Coronary artery (tissue), 2 donors: Measurements from ENCODE around the gene RELCH.

Experiments used
- DNase-seq: peaks from one replicate; pipeline ENCODE4 v3.0.0-alpha.2; 2017; ENCODE audit warnings: low spot score
- H3K27ac ChIP-seq, 2 donors: fragments of 200-600 bp; sonication (generic); one replicate each; pipeline ENCODE4 v1.5.1; 2016 to 2019
- H3K4me3 ChIP-seq: fragments of 200-600 bp; sonication (generic); 2 replicates; pipeline ENCODE4 v1.5.1; 2016; ENCODE audit warnings: mild to moderate bottlenecking, moderate library complexity
- TF ChIP-seq, protein P1 (sequence below): fragments of 200-600 bp; sonication (generic); IDR thresholded peaks from one replicate; pipeline ENCODE4 v1.5.1; 2019; ENCODE audit warnings: antibody characterized with exemption

RELCH gene

DNA sequence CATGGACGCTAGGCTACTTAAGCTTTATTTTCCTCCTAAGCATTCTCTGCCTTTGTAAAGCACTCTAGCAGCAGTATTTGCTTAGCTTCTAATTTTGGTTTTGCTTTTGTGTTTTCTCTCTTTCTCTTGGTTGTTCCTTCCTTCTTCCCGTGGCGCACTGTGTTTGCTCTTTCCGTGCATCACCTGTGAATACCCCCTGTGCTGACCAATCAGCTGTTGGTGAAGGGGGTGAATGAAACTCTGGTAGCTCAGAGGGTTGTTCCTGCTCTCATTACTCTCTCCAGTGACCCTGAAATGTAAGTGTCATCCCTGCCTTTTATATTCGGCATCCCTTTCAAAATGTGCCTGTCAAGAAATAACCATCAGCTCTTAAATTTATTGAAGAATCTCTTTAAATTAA lies 92.5 kb downstream of the RELCH start:
- TF ChIP-seq, protein P1, sequence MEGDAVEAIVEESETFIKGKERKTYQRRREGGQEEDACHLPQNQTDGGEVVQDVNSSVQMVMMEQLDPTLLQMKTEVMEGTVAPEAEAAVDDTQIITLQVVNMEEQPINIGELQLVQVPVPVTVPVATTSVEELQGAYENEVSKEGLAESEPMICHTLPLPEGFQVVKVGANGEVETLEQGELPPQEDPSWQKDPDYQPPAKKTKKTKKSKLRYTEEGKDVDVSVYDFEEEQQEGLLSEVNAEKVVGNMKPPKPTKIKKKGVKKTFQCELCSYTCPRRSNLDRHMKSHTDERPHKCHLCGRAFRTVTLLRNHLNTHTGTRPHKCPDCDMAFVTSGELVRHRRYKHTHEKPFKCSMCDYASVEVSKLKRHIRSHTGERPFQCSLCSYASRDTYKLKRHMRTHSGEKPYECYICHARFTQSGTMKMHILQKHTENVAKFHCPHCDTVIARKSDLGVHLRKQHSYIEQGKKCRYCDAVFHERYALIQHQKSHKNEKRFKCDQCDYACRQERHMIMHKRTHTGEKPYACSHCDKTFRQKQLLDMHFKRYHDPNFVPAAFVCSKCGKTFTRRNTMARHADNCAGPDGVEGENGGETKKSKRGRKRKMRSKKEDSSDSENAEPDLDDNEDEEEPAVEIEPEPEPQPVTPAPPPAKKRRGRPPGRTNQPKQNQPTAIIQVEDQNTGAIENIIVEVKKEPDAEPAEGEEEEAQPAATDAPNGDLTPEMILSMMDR: no peak
- DNase-seq: no peak
- Histone ChIP-seq H3K27ac (no peak overlapping the region), H3K4me3 (no peak overlapping the region)

DNA sequence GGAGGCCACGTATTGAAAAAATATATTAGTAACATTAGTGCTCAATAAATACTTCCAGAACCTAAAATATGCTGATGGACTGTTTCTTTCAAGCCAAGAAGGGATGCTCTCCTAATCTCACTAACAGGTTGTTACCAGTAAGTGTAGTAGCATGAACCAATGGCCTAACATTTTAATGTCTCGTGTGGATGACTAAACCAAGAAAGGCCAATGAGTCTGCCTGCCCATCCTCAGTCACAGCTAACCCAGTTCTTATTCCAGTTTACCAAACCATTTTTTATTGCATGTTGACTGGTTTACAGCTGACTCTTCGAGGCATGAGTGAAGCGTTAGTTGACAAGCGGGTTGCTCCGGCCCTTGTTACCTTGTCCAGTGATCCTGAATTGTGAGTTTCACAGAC lies 93.0 kb downstream of the RELCH start:
- Histone ChIP-seq H3K4me3 (no peak overlapping the region), H3K27ac (no peak overlapping the region)
- no peak for DNase-seq
- TF ChIP-seq, protein P1: no peak

DNA sequence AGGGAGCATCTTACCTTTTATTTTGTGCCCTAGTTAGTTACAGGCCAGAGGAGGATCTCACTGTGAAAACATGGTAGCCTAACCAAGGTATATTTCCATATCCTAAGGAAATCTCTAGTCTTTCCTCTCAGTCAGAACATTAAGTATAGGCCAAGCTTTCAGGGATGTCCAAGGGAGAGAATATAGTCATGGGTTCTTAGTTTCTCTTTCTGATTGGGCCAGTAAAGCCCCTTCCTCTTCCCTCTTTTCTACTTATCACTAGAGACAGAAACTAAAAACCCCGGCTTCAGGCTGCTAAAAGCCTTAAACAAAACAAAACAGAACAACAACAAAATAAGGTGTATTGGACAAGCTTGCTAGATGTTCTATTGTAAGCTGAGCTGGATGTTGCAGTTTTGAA lies 93.7 kb downstream of the RELCH start:
- DNase-seq: no peak
- Histone ChIP-seq H3K27ac (peak overlapping the region in 1 of 2 donors; percentile 28), H3K4me3 (no peak overlapping the region)
- TF ChIP-seq, protein P1: no peak

DNA sequence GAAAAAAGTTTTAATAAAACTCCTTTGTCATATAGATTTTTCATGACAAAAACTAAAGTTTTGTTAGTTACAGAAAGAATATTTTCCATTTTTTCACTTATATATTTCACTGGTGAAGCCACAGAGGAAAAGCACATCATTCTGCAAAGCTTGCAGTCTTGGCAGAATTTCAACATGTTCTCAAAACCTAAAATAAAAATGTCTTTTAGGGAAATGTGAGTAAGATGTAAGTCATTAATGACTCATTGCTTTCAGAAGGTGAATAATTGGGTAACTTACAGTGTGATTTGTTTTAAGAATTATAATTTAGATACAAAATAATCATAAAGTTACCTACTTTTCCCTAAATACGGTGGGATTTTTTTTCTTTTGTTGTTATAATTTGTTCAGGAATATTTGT lies 94.6 kb downstream of the RELCH start:
- Histone ChIP-seq H3K27ac (peak overlapping the region in 1 of 2 donors; percentile 39), H3K4me3 (no peak overlapping the region)
- no peak for DNase-seq
- TF ChIP-seq, protein P1: no peak

DNA sequence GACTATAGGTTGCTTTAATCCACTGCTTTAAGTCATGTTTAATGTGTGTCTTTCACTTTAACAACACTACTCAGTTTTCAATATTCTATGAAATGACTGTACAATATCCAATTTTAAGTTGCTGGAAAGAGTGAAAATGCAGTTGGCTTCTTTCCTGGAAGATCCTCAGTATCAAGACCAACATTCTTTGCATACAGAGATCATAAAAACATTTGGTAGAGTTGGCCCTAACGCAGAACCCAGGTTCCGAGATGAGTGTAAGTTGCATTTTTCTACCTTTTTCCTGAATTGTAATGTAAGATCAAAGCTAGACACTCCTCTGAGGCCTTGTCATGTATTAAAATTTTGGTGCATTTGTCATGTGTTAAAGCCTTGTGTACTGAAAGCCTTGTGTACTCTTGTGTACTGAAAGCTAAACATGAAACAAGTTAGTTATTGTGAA lies 95.2 kb downstream of the RELCH start:
- peak overlapping the region; percentile 5 to 39 for H3K27ac ChIP-seq
- no peak overlapping the region for H3K4me3 ChIP-seq
- TF ChIP-seq, protein P1: no peak
- DNase-seq: no peak

DNA sequence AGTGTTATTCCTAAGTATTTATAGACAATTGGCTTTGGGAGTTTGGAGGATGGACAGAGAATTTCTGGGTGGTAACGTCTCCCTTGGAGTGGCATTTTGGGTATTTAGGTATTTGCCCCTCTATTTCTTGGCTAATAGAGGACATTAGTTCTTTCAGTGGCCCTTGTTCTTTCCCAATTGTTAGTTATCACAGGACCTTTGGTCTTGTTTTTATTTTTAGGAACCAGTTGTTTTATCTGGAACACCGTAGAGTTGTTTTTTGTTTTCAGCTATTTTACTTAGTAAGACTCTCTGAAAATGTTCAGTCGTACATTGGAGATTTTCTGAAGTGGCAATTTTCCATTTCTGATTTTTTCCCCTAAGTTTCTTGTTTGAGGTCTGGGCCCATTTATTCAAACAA lies 97.6 kb downstream of the RELCH start:
- H3K27ac ChIP-seq: peak overlapping the region in 1 of 2 donors; percentile 28
- DNase-seq: no peak
- no peak overlapping the region for H3K4me3 ChIP-seq
- TF ChIP-seq, protein P1: no peak

DNA sequence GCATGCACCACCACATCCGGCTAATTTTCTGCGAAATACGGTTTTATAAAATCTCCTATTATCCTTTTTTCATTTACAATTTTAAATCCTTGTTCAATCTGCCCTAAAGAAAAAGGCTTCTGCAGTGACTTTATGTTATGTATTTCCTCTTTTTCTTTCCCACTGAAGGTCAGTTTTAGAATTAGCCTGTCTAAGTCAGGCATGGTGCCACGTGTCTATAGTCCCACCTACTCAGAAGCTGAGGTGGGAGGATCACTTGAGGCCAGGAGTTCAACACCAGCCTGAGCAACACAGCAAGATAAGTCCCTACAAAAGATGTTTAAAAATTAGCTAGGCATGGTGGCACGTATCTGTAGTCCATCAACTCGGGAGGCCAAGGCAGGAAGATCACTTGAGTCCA lies 98.2 kb downstream of the RELCH start:
- DNase-seq: no peak
- TF ChIP-seq, protein P1: no peak
- H3K27ac ChIP-seq: no peak overlapping the region
- H3K4me3 ChIP-seq: no peak overlapping the region
